ENCODE results near the gene P2RX5. TPM values are rescaled to one million over a fixed set of nuclear protein-coding genes. Genes with fewer than 3 reads are reported as not detected.

P2RX5 gene
- total and polyA plus RNA-seq, 10 of the 15 experiments (the other 5 are each of a cell fraction or from before 2014, with no cell fraction given), result 6.9 to 28.8 (median 19.5) TPM

- TF ChIP-seq, protein P1, sequence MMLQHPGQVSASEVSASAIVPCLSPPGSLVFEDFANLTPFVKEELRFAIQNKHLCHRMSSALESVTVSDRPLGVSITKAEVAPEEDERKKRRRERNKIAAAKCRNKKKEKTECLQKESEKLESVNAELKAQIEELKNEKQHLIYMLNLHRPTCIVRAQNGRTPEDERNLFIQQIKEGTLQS (IDR thresholded peaks at IDR 0.05; ENCODE audit: borderline replicate concordance, extremely low read depth, low read depth, low read length), result 0 out of 2 replicates have a peak, but pooled peaks have one; percentile 11
- TF ChIP-seq TBL1XR1 (IDR thresholded peaks at IDR 0.05; ENCODE audit: low read depth, low read length), result no peak
- TF ChIP-seq, protein P2, sequence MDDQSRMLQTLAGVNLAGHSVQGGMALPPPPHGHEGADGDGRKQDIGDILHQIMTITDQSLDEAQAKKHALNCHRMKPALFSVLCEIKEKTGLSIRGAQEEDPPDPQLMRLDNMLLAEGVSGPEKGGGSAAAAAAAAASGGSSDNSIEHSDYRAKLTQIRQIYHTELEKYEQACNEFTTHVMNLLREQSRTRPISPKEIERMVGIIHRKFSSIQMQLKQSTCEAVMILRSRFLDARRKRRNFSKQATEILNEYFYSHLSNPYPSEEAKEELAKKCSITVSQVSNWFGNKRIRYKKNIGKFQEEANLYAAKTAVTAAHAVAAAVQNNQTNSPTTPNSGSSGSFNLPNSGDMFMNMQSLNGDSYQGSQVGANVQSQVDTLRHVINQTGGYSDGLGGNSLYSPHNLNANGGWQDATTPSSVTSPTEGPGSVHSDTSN (IDR thresholded peaks at IDR 0.05; ENCODE audit: insufficient replicate concordance, low read depth, low read length), result no peak
- TF ChIP-seq CEBPB (IDR thresholded peaks at IDR 0.05; ENCODE audit: borderline replicate concordance in 1 of 2, low read depth in 2 of 2, low read length in 2 of 2), result no peak
- no peak for TF ChIP-seq FOXM1 (IDR thresholded peaks at IDR 0.05; ENCODE audit: low read depth, low read length)
- TF ChIP-seq, protein P3, sequence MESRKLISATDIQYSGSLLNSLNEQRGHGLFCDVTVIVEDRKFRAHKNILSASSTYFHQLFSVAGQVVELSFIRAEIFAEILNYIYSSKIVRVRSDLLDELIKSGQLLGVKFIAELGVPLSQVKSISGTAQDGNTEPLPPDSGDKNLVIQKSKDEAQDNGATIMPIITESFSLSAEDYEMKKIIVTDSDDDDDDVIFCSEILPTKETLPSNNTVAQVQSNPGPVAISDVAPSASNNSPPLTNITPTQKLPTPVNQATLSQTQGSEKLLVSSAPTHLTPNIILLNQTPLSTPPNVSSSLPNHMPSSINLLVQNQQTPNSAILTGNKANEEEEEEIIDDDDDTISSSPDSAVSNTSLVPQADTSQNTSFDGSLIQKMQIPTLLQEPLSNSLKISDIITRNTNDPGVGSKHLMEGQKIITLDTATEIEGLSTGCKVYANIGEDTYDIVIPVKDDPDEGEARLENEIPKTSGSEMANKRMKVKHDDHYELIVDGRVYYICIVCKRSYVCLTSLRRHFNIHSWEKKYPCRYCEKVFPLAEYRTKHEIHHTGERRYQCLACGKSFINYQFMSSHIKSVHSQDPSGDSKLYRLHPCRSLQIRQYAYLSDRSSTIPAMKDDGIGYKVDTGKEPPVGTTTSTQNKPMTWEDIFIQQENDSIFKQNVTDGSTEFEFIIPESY (IDR thresholded peaks at IDR 0.05), result no peak
- TF ChIP-seq SIN3A (IDR thresholded peaks at IDR 0.05; ENCODE audit: low read depth, low read length), result peak; percentile 76; the same call in 1 of the 2 replicates
- no peak for TF ChIP-seq USF2 (IDR thresholded peaks at IDR 0.05; ENCODE audit: borderline replicate concordance, low read depth, low read length)
- no peak for TF ChIP-seq SUPT20H (IDR thresholded peaks at IDR 0.05; ENCODE audit: borderline replicate concordance, control insufficient read depth, low read depth, low read length)
- TF ChIP-seq YY1 (IDR thresholded peaks at IDR 0.05; ENCODE audit: low read depth, low read length), result peak; percentile 99
- peak; percentile 31; the same call in 1 of the 2 replicates for TF ChIP-seq BACH1 (IDR thresholded peaks at IDR 0.05; ENCODE audit: borderline replicate concordance)
- TF ChIP-seq EED (IDR thresholded peaks at IDR 0.05; ENCODE audit: low read depth), result no peak
- TF ChIP-seq EGR1 (IDR thresholded peaks at IDR 0.05; ENCODE audit: borderline replicate concordance in 1 of 2, low read depth in 2 of 2, low read length in 2 of 2), result peak in 1 of 2 experiments; percentile 55; a peak in 2 of 3 replicates
- TF ChIP-seq MYB (IDR thresholded peaks at IDR 0.05; ENCODE audit: borderline replicate concordance, low read depth, low read length), result 0 out of 2 replicates have a peak, but pooled peaks have one; percentile 16
- peak; percentile 43; the same call in 1 of the 2 replicates for TF ChIP-seq CHD2 (IDR thresholded peaks at IDR 0.05; ENCODE audit: borderline replicate concordance, low read depth, low read length)
- peak; percentile 90 for TF ChIP-seq POLR2AphosphoS2 (IDR thresholded peaks at IDR 0.05; ENCODE audit: low read depth, low read length)
- TF ChIP-seq FOXK2 (IDR thresholded peaks at IDR 0.05), result no peak
- TF ChIP-seq RAD51 (IDR thresholded peaks at IDR 0.05), result no peak
- TF ChIP-seq, protein P4, sequence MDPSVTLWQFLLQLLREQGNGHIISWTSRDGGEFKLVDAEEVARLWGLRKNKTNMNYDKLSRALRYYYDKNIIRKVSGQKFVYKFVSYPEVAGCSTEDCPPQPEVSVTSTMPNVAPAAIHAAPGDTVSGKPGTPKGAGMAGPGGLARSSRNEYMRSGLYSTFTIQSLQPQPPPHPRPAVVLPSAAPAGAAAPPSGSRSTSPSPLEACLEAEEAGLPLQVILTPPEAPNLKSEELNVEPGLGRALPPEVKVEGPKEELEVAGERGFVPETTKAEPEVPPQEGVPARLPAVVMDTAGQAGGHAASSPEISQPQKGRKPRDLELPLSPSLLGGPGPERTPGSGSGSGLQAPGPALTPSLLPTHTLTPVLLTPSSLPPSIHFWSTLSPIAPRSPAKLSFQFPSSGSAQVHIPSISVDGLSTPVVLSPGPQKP (IDR thresholded peaks at IDR 0.05; ENCODE audit: low read depth, low read length), result no peak
These were observed 27.5 kb downstream of the P2RX5 start, which contains the start of the genes EMC6 and TAX1BP3 (continued) for GRCh38 chr17:3668279-3669084.
